GM19239 (cell line): Measurements from ENCODE around the gene RAB3C.

Experiments
- DNase-seq: peaks from one replicate; pipeline ENCODE4 v3.0.0; 2011; ENCODE audit warnings: low spot score; ENCODE audit not compliant: insufficient read length
- FAIRE-seq: peaks from 2 replicates; lab custom pipeline; 2011; peaks lifted over from hg19 to GRCh38; lab: Jason Lieb, UNC

Gene RAB3C

GRCh38 chr5:58902305-58902704, 319.4 kb downstream of the RAB3C start:
- DNase-seq (no peak), FAIRE-seq (no peak)

GRCh38 chr5:58902765-58903164, 319.9 kb downstream of the RAB3C start:
- DNase-seq, result no peak
- FAIRE-seq, result no peak

- no peak for FAIRE-seq
- no peak for DNase-seq
Observed at GRCh38 chr5:58904737-58905136, 321.9 kb downstream of the RAB3C start.

GRCh38 chr5:58905944-58906343, 323.1 kb downstream of the RAB3C start:
- no peak for FAIRE-seq
- DNase-seq, result no peak
